ENCODE data around the gene PTPN13.

PTPN13 gene

GRCh38 chr4:86593688-86594558, at the start of gene PTPN13:
Gene PTPN13 (plus strand): TSS chr4:86594315. CDS start chr4:86635257, 40,942 bp downstream.
- peak; percentile 100 for DNase-seq

- no peak for DNase-seq
Observed at GRCh38 chr4:86547140-86547539, 47.0 kb upstream of the PTPN13 start.

DNA sequence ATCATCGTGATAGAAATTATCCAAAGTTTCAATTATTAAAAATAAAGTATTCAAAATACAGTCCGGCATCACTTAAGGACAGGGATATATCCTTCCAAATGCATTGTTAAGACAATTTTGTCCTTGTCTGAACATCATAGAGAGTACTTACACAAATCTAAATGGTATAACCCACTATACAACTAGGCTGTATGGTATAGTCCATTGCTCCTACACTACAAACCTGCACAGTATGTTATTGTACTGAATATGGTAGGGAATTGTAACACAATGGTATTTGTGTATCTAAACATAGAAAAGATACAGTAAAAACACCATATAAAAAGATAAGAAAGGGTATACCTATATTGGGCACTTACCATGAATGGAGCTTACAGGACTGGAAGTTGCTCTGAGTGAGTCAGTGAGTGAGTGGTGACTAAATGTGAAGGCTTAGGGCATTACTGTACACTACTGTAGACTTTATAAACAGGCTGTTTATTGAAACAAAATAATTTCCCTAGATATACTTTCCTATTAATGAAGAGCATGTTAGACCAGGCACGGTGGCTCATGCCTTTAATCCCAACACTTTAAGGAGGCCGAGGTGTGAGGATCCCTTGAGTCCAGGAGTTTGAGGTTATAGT, 44.8 kb upstream of the PTPN13 start:
- DNase-seq = no peak

GRCh38 chr4:86551387-86551786, 42.7 kb upstream of the PTPN13 start:
- DNase-seq = no peak

DNA sequence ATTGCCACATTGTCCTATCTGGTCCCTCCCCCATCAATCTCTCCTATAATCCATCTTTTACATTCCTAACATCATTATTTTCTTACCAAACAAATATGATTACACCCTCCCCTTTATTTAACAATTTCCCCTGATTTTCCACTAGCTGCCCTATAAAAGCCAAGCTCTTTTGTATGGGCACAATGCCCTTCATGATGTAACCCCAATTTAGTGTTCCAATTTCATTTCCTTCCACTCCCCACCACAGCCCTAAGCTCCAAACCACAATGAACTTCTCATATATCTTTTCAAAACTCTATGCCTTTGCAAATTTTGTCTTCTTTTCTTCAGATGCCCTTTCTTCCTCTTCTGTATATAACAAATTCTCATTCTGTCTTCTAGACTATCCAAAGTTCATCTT, 39.5 kb upstream of the PTPN13 start:
- no peak for DNase-seq

GRCh38 chr4:86556791-86557415, 37.2 kb upstream of the PTPN13 start:
- DNase-seq = no peak

- DNase-seq = no peak
Observed at GRCh38 chr4:86557526-86557925, 36.6 kb upstream of the PTPN13 start.

DNA sequence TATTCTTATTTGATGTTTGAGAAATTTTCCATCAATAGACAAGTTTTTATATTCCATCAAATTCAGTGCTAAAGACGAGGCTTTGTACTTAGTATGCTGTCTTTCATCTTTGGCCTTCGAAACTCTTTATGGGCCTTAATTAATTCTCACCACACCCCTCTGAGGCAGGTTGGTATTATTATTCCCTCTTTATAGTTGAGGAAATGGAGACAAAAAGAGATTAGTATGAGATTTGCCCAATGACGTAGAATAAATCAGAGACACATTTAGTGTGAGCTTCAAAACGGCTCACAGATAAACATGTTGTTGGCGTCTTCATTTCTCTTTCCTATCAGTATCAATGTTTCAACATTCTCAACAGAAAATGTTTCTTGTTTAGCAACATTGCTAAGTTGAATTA, 35.9 kb upstream of the PTPN13 start:
- DNase-seq = no peak

GRCh38 chr4:86558797-86559196, 35.3 kb upstream of the PTPN13 start:
- no peak for DNase-seq

GRCh38 chr4:86560447-86560846, 33.7 kb upstream of the PTPN13 start:
- no peak for DNase-seq

DNA sequence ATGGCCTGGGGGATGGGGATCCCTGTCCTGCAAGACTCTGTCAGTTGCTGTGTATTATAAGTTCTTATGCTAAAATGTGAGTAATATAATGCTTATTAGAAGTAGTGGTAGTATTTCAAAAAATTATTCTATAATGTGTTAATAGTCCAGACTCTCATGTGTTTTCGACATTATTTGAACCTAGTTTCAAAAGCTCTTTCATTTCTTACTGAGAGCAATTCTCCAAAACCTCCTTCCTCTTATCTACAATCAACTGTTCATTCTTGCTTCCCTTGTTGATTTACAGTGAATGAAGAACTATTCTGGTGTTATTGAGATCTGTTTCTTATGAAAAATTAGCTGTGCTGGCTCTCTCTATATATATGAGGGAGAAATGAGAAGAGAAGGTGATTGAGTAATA, 32.9 kb upstream of the PTPN13 start:
- DNase-seq = no peak

GRCh38 chr4:86563416-86563815, 30.7 kb upstream of the PTPN13 start:
- DNase-seq = no peak

DNA sequence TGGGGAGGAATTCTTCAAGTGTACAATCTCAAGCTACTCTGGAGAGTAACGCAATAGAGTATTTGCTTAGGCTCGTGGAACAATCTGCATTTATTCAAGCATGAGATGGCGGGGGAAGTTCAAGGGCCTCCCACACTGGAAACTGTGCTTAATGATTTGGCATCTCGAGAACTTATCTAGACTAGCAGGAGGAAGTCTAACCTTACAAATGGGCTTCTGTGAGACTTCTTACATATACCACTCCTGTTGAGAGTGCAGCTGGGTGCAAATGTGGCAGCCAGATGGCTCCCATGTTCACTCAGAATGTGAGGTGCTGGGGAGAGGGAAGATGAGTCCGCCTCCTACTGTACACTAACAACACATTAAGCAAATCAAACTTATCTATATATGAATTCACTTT, 29.3 kb upstream of the PTPN13 start:
- DNase-seq = no peak

DNA sequence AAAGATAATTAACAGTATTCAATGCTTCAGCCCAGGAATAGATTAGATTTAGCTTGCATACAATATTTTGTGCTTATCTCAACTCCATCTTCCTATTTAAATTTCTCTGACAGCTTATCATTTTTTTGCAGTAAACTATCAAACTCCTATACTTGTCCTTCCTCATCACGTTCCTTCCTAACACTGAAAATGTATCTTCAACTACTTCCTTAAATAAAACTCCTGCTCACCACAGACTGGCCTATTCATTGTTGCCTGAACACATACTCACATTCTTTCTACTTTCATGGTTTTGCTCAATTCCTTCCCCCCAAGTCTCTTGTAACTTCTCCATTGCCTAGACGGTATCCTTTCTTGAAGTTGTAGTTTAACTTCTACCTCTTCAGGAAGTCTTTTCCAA, 28.5 kb upstream of the PTPN13 start:
- no peak for DNase-seq

- DNase-seq = no peak
Observed at GRCh38 chr4:86569103-86569870, 24.8 kb upstream of the PTPN13 start.

DNA sequence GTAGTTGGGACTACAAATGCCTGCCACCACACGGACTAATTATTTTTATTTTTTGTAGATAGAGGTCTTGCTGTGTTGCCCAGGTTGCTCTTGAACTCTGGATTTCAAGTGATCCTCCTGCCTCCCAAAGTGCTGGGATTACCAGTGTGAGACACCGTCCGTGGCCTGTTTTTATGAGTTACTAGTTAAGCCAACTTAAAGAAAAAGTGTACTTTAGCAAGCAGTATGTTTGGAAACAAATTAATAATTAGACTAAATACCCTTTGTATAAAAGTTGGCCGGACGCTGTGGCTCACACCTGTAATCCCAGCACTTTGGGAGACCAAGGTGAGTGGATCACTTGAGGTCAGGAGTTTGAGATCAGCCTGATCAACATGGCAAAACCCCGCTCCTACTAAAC, 14.2 kb upstream of the PTPN13 start:
- no peak for DNase-seq

DNA sequence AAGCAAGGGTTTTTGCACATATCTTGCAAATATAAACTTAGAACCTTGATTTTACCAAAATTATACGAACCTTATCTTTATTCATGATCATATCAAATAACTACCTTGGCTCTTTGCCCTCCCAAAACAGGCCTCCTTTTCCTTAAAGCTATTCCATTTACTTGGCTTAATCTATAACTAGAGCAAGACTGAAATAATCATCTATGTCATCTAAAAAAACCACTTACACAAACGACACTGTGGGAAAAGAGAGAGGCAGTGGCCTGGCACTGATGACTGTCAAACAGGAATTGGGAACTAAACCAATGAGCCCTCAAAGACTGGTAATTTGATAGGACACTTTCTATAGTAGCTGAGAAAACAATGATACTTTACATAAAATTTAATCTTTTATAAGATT, 11.7 kb upstream of the PTPN13 start:
- no peak for DNase-seq

- DNase-seq = no peak
Observed at GRCh38 chr4:86586160-86586572, 7.9 kb upstream of the PTPN13 start.

DNA sequence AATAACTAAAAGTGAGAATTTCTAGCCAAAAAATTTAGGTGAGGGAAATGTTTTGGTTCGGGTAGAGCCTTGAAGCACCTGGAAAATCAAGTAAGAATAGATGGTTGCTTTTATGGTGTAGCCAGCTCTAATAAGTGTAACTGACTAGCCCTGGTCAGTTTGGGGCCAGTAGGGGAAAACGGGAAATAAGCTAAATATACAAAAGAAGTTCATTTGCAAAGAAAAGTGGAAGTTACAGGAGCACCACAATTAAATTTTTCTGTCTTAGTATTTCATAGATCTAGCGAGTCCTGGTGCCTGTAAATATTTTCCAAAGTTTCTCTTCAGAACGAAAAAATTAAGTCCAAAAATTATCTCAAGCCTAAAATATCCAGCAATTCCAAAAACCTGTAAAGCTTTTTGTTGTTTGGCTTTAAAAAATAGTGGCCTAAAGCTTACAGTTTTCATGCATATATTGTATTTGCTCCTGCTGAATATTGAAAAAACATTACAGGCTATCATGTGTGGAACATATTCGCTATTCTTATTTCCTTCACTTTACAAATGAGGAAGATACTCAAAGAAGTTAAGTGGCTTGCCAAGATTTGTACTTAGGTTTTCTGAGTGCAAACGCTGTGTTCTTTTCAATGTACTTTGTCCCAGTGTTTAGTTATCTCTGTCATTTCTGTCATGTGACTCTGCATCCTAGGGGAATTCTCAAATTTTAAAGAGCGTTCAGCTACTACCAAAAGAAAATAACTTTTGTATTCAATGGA, 7.3 kb upstream of the PTPN13 start:
- no peak for DNase-seq

DNA sequence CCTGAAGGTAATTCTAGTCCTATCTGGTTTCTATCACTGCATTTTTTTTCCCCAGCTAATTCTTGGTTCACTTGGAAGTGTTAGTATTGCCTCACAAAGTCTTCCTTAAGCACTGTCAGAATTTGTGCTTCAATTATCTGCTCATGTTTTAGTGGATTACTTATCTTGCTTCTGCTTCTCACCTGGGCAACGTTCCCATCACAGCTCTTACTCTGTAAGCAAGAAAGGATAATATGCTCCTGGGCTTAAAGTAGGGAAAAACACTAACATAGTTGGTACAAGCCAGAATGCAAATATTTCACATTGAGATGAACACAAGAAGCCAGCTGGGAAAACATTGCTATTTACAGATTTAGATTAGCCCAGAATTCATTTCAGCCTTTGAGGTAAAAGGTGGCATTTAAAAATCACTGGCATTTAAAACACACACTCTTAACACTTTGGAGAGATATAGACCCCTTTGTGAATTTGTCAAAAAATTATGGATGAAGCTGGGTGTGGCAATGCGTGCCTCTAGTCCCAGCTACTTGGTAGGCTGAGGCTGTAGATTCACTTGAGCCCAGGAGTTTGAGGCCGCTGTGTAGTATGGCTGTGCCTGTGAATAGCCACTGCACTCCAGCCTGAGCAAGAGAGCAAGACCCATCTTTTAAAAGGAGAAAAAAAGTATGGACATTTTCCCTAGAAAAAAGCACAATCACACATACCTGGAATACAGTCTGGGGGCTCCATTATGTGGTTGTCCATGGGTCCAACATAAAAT, 6.6 kb upstream of the PTPN13 start:
- no peak for DNase-seq

GRCh38 chr4:86592553-86593249, 1.4 kb upstream of the PTPN13 start:
- DNase-seq = no peak

Measured in islet precursor cell (in vitro differentiated cells).